22Rv1 (cell line): ENCODE results near the gene PIKFYVE.
A peak's percentile ranks its signal among the peaks of the same experiment; 100 is the strongest.

ENCODE experiments used
- CTCF ChIP-seq: fragments of 450-650 bp; IDR thresholded peaks from 2 replicates; pipeline ENCODE4 v1.5.1; 2017; ENCODE audit warnings: mild to moderate bottlenecking
- ZFX ChIP-seq: fragments of 450-650 bp; IDR thresholded peaks from 2 replicates; pipeline ENCODE4 v1.6.1; 2017; ENCODE audit warnings: antibody characterized with exemption, borderline replicate concordance

- peak; percentile 36 for TF ChIP-seq CTCF
- no peak for TF ChIP-seq ZFX
Observed at GRCh38 chr2:208392300-208392699, 126.2 kb downstream of the PIKFYVE start.
